ENCODE data around the gene TLE4.

DNA sequence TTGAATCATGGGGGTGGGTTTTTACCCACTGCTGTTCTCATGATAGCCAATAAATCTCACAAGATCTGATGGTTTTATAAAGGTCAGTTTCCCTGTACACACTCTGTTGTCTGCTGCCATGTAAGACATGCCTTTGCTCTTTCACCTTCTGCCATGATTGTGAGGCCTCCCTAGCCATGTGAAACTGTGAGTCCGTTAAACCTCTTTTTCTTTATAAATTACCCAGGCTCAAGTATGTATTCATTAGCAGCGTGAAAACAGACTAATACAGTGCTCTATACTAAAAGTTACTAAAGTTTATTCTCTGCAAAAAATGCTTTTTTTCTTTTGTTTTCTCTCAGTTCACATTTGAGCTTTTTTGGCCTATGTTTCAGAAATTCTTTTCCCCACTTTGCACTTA is 33.9 kb upstream of the TLE4 start:
- TF ChIP-seq, protein P1, sequence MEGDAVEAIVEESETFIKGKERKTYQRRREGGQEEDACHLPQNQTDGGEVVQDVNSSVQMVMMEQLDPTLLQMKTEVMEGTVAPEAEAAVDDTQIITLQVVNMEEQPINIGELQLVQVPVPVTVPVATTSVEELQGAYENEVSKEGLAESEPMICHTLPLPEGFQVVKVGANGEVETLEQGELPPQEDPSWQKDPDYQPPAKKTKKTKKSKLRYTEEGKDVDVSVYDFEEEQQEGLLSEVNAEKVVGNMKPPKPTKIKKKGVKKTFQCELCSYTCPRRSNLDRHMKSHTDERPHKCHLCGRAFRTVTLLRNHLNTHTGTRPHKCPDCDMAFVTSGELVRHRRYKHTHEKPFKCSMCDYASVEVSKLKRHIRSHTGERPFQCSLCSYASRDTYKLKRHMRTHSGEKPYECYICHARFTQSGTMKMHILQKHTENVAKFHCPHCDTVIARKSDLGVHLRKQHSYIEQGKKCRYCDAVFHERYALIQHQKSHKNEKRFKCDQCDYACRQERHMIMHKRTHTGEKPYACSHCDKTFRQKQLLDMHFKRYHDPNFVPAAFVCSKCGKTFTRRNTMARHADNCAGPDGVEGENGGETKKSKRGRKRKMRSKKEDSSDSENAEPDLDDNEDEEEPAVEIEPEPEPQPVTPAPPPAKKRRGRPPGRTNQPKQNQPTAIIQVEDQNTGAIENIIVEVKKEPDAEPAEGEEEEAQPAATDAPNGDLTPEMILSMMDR (IDR thresholded peaks at IDR 0.05; ENCODE audit: poor library complexity): no peak
- TF ChIP-seq EZH2 (IDR thresholded peaks at IDR 0.05; ENCODE audit: borderline replicate concordance): no peak
- TF ChIP-seq EZH2phosphoT487 (IDR thresholded peaks at IDR 0.05; ENCODE audit: low read depth, severe bottlenecking, unreplicated experiment): no peak
